ENCODE measurements around the gene VWA7.
A peak's percentile ranks its signal among the peaks of the same experiment; 100 is the strongest.

VWA7 gene

DNA sequence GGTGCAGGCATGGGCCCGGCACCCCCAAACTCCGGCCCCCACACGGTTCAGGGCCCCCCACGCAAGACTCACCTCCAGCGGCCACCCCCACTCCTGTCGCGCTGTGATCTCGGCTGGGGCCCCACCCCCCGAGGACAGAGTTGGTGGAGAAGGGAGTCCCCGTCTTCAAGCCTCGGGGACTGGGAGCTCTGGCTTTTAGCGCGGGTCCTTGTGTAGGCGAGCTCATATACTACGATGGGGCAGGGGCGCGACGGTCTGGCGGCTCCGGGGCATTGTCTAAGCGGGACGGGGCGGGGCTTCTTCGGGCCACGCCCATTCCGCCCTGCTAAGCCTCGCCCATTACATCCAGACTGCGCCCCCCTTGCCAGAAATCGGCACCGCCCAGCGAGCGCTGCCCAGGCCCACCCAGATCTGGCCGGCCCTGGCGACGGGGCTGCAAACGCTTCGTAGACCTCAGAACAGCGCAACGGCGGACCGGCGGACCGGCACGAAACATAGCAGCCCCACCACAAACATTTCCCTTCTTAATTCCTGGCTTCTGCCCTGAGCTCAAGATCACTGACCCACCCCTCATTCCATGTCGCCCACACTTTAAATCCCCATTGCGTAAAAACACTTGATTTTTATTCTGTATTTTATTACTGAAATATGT, 47.0 kb downstream of the VWA7 start:
- DNase-seq (ENCODE audit: low read depth in 2 of 2) = peak; percentile 23 to 46

DNA sequence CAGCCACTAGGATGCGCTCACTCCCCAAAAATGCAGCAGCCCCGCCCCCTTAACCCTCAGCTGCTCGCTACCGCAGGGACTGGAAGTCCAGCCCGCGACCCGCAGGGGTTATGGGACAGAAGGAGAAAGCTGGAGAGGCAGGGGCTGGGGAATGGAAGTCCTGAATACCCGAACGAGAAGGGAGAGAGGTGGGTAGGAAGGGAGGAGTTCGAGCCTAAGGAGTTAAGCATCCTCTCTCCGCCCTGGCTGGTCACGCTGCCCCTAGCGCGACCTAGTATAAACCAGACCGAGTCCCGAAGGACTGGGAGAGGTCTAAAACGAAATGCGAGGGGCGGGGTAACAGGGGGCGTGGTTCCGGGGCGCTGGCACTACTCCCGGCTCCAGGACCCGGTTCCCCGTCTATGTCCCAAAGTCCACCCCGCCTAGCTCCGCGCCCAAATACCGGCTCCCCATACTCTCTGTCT, 47.6 kb downstream of the VWA7 start:
- peak; percentile 59 to 68 for DNase-seq (ENCODE audit: low read depth in 2 of 2)

DNA sequence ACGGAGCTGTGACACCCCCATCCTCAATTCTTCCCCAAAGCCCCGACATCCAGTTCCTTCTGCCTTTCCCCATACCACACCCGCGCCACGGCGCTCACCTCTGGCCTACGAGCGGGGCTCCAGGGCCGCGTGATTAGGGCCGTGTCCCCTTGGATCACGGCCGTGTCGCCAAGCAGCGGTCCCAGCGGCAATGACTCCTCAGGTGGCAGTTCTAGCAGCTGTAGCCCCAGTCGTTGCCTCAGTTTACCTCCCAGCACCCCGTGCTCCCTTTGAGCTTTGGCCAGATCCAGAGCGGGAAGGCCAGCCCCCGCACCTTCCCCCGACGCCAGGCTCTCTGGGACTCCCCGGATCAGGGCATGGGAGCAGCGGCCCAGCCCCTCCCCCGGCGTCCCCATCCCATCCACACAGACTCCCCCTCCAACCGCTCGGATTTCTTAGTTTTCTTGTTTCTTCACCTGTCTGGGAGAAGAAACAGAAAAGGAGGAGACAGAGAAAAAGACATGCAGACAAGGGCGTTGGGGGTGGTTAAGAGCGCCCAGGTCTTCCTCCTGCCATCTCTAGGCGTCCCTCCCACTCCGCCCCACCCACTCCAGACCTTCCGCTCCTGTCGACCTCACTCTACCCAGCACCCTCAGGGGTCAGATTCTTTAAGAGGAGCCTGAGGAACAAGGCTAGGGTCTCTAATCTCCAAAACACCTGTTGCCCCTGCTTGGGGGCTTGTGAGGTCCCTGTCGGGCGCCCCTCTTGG, 48.2 kb downstream of the VWA7 start, which contains the start of gene DDAH2:
Gene DDAH2 (minus strand): TSS at position 533 of the 748 bp plus-strand sequence. CDS start 138 bp downstream, at position 395.
- DNase-seq (ENCODE audit: low read depth in 2 of 2) = no peak

DNA sequence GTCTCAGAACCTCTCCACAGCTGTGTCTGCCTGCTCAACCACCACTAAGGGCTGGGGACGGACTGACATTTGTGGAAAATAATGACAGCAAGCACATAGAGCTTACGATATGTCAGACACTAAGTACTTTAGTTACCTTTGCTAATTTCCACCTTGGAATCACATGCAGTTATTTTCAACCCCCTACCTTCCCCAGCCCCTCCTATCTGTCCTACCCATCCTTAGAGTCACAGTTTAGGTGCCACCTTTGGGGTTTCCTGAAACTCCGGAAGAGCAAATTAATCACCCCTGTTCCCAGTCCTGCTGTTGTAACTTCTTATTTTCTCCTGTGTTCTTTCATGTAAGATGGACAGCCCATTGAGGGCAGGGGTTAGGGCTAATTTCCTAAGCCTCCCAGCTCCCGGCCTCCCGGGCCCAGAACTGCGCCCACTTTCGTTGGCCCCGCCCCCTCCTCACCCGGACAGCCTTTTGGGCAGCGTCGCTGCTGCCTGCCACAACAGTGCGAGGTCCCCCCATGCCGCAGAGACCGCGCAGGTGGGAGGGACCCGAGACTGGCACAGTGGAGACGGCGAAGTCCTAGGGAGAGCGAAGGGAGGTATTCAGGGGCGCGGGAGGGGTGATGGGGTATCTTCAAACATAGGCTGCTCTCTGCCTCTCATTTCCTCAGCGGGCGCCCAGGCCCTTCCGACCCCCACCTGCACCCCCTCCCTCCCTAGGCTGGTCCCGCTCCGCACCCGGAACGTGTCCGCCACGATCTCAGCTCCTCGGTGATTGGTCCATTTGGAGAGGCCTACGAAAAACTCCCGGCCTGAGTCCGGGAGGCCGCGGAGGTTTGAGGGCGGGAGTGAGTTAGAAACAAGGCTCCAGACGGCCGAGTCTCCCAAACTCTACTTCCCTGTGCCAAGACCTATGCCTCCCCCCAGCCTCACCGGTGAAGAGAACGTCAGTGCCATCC, 49.1 kb downstream of the VWA7 start:
- DNase-seq (ENCODE audit: low read depth in 2 of 2) = no peak

DNA sequence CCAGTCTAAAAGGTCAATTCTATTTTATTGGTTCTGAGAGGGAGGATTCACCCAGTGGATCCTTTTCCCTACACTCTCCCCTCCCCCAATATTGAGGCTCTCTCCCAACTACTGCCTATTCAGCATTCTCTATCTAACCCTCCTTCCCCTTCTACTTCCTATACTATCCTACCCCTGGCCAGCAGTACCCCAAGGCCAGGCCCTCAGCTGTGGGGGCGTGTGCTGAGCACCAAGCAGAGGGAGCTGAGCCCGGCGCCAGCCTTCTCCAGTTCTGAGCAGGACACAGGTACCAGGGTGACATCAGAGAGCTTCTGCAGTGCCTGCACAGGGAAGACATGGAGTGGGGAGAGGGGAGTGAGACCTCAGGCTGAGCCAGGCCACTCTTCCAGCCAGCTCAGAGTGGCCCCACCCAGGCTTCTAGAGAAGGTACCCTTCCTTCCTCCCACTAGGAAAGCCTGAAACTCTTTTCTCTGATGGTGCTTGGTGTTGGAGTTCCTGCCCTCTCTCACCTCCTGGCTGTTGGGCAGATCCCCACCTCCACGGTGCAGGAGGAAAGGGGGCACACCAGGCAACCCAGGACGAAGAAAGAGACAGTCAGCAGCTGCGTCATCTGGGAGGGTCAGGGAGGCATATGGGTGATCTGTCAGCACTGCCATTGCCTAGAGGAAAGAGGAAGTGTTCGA, 50.0 kb downstream of the VWA7 start:
- DNase-seq (ENCODE audit: low read depth in 2 of 2) = no peak

DNA sequence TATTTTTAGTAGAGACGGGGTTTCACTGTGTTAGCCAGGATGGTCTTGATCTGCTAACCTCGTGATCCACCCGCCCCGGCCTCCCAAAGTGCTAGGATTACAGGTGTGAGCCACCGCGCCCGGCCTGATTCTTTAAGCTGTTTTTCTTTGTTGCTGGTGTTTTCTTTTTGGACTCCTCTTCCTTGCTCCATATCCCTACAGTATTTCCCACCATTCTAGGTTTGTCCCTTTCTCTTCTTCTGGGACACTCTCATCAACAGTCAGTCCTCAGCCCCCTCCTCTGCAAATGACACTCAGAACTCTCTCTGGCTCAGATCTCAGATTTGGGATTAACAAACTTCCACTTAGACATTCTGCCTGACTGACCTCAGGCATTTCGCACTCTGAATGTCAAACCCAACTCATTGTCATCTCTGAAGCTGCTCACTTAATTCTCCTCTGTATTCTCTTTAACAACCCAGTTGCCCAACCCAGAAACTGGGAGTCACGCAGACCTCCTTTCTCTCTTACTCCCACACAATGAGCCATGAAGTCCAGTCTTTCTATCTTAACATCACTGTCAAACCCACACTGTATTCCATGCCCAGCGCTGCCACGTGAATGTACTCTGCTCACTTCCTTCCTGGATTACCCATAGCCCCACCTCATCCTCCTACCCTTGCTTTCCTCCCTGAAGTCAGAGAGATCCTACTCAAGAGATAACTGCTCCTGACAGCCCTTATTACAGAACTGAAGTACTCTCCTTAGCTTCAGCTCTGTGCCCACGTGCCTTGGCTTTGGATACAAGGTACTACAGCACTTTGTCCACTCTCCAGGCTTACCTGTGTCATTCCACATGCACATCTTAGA, 51.4 kb downstream of the VWA7 start:
- no peak for DNase-seq (ENCODE audit: low read depth in 2 of 2)

DNA sequence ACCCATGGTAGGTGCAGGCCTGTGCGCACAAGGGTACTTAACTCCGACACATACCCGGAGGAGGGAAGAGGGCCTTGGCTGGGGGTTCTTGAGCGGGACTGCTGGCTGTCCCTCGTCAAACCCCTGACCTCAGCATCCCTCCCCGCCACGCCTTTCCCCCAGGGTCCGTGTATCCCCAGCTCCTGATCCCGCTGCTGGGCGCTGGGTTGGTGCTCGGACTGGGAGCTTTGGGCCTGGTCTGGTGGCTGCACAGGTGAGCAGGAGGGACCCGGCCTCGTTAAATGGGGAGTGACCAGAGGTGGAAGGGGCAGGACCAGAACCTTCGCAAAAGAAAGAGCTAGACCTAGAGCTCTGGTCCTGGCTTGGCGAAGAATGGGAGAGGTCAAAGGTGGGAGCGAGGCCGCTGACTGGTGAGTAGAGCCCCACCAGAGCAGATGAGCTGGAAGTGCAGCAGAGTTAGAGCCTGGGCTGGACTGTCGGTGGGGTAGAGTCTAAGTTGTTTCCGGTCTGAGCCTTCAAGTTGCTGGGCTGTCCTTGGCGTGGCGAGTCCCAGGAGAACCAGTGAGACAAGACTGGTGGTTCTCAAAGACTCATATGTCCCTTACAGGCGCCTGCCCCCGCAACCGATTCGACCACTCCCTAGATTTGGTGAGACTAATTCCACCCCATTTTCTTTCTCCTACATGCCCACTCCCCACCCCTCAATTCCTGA, 53.0 kb downstream of the VWA7 start:
- DNase-seq (ENCODE audit: low read depth in 2 of 2) = no peak

DNA sequence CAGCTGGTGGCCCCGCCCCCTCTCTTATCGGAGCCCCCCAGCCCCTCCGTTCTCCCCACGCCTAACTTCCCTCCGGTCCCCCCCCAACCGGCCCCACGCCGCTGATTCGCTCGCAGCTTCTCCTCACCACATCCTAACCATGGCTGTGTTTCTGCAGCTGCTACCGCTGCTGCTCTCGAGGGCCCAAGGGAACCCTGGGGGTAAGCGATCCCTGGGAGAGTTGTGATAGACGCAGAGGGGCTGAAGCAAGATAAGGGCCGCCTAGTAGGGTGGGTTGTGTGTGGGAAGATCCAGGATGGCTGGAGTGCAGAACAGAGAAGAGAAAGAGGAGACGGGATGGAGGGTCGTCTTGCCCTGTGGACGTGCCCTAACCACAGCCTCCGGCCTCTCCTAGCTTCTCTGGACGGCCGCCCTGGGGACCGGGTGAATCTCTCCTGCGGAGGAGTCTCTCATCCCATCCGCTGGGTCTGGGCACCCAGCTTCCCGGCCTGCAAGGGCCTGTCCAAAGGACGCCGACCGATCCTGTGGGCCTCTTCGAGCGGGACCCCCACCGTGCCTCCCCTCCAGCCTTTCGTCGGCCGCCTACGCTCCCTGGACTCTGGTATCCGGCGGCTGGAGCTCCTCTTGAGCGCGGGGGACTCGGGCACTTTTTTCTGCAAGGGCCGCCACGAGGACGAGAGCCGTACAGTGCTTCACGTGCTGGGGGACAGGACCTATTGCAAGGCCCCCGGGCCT, 53.7 kb downstream of the VWA7 start, which contains the start of gene MPIG6B:
Gene MPIG6B (plus strand): TSS at position 129 of the 735 bp plus-strand sequence. CDS start 11 bp downstream, at position 140.
- no peak for DNase-seq (ENCODE audit: low read depth in 2 of 2)

DNA sequence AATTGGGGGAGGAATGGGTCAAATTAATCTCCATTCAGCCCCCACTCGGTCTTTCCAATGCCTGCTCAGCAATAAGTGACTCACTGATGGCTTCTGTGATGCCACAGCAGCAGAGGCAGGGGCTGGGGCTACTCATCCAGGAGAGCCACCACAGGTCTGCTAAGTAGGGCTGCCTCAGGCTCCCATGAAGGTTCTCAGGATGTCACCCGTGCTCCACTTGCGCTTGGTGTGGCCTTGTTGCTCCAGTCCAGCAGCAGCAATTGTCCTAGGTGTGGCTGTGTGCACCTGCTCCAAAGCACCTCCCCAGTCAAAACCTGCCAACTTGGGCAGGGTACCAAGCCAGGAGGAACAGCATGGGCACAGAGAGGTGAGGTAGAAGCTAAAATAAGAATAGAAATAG, 55.0 kb downstream of the VWA7 start:
- DNase-seq (ENCODE audit: low read depth in 2 of 2) = no peak

DNA sequence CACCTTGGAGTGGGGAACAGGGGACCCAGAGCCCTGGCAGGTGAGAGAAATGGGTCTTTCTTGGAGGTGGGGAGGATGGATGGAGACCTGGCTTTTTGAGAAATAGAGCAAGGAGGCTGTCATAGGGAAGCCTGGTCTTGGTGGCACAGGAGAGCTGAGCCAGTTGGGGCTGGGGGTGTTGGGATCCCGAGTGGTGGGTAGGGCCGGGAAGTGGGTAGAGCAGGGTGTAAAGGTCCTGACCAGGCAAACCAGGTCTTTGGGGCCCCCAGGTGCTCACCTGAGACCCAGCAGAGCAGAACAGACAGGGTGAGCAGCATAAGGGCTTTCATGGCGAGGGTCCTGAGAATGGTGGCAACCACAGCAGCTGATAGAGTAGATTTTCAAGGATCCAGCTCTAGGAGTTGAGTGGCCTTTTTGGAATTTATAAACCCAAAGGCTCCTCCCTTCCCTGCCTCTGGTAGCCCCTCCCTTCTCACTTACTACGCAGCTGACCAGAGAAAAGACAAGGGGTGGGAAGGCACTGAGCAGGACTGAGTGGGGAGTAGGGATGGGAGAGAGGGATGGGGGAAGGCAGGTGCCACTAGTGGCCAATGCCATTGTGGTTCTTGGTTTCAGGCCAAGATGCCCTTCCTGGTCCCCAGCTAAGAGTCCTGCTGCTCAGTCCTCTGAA, 55.6 kb downstream of the VWA7 start, which contains the start of gene LY6G6C:
Gene LY6G6C (minus strand): TSS at position 396 of the 670 bp plus-strand sequence. CDS start 67 bp downstream, at position 329.
- no peak for DNase-seq (ENCODE audit: low read depth in 2 of 2)

DNA sequence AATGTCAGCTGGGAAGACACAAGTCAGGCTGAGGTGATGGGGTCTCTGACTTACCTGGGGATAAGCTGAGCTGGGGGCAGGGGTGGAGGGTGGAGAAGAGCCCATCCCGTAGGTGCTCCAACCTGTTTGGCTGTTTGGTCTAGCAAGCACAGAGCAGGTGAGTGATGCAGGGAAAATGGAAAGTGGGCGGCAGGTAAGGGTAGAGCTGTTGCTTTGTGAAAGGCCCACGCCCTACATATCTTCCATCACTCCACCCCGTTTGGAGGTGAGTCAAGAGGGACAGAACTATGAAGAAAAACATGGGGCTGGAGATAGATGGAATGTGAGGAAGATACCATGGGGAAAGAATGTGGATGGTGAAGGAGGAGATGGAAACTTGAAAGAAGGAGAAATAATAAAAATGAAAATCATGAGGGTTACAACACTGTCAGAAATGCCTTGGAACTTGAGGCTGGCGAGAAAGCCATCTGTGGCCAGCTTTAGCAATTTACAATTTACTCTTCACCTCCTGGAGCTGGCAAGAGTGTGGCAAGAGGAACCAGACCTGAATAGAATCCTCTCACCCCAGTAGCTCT, 56.8 kb downstream of the VWA7 start:
- no peak for DNase-seq (ENCODE audit: low read depth in 2 of 2)

DNA sequence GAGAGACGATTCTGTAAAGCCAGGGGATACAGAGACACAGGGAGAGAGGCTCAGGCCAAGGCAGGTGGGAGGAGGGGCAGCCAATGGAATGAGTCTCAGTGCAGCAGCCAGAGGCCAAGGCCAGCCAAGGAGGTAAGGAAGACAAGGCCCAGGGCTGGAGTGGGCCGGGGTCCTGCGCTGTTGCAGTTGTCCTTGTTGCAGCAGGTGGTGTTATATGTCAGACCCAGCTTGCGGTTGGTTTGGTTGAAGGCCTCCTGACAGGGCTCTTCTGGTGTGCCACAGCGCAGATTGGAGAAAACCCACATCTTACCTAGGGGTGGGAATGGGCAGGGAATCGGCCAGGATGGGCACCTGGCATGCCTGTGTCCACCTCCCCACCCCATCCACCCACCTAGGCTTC, 58.1 kb downstream of the VWA7 start:
- DNase-seq (ENCODE audit: low read depth in 2 of 2) = no peak

DNA sequence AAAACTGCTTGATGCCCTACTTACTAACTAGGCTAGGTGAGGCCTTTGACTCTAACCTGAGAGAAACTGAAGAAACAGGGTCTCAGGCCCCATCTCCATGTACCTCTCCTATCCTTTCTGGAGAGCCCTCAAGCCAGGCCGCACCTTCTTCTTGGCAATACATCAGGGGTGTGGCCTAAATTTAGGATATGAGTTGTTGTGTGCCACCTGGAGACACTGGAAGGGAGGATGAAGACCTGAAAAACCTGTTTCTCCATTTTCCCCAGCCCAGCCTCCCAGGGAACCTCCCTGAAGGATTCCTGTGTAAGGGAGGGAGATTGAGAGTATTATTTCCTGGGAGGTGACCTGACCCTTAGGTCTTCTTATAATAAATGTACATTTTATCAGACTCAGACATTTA, 58.9 kb downstream of the VWA7 start:
- DNase-seq (ENCODE audit: low read depth in 2 of 2) = no peak

DNA sequence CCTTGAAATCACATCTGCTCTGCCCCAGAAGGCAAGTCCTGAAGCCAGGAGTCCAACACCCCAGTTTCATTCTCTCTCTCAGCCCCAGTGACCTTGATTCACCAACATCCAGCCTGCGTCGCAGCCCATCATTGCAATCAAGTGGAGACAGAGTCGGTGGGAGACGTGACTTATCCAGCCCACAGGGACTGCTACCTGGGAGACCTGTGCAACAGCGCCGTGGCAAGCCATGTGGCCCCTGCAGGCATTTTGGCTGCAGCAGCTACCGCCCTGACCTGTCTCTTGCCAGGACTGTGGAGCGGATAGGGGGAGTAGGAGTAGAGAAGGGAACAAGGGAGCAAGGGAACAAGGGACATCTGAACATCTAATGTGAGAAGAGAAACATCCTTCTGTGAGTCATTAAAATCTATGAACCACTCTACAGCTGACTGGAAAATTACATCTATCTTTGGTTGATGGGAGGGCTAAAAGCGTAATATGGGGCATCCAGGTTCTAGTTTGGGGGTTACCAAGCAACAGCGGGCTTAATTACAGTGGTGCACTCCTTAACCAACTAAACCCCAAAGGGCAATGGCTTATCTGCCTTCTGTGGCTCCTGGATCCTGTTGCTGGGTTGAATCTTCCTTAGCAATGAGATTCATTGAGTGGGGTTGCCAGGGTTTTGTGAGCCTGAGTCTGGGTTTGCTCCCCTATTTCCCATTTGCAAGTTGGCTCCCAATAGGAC, 59.5 kb downstream of the VWA7 start:
- DNase-seq (ENCODE audit: low read depth in 2 of 2) = no peak

Data from stimulated activated CD8-positive, alpha-beta memory T cell treated with anti-CD3 and anti-CD28 coated beads, Interleukin-15, amount 100 ng/mL, for 4 hours (primary cell).